HG03558 (cell line): Measurements from ENCODE around the gene ADRM1.

Experiments
- ATAC-seq: cut with Tn5 transposase; IDR thresholded peaks from one replicate; pipeline ENCODE4 v1.9.1; 2021; ENCODE audit warnings: moderate number of reproducible peaks; ENCODE audit not compliant: unreplicated experiment; ENCODE audit errors: extremely low read depth

The ADRM1 gene

GRCh38 chr20:62296724-62297448 is 5.9 kb upstream of the ADRM1 start:
- ATAC-seq: no peak

- no peak for ATAC-seq
Observed at GRCh38 chr20:62297449-62298227, 5.2 kb upstream of the ADRM1 start.

- ATAC-seq: no peak
Observed at GRCh38 chr20:62298577-62299249, 4.1 kb upstream of the ADRM1 start.

GRCh38 chr20:62299666-62300236 is 3.0 kb upstream of the ADRM1 start:
- no peak for ATAC-seq

- no peak for ATAC-seq
Observed at GRCh38 chr20:62300319-62300718, 2.5 kb upstream of the ADRM1 start.

GRCh38 chr20:62301111-62301668 is 1.6 kb upstream of the ADRM1 start:
- no peak for ATAC-seq

- ATAC-seq: no peak
Observed at GRCh38 chr20:62301773-62302340, 940 bp upstream of the ADRM1 start.

GRCh38 chr20:62303062-62303339 is 204 bp downstream of the ADRM1 start:
- ATAC-seq: no peak

- ATAC-seq: no peak
Observed at GRCh38 chr20:62303340-62304226, 786 bp downstream of the ADRM1 start.

- no peak for ATAC-seq
Observed at GRCh38 chr20:62304331-62305148, 1.7 kb downstream of the ADRM1 start.

GRCh38 chr20:62305149-62305764 is 2.5 kb downstream of the ADRM1 start:
- ATAC-seq: no peak

GRCh38 chr20:62305765-62306413 is 3.1 kb downstream of the ADRM1 start:
- no peak for ATAC-seq

GRCh38 chr20:62306414-62307187 is 3.8 kb downstream of the ADRM1 start:
- no peak for ATAC-seq

GRCh38 chr20:62307226-62308101 is 4.7 kb downstream of the ADRM1 start:
- ATAC-seq: no peak

- ATAC-seq: no peak
Observed at GRCh38 chr20:62308102-62308822, 5.5 kb downstream of the ADRM1 start.
